H1 (cell line): ENCODE results near the gene PHC2. TPM values are rescaled to one million over a fixed set of nuclear protein-coding genes. Genes with fewer than 3 reads are reported as not detected.

Source experiments
- CTCF ChIA-PET: fragments of 300-600 bp; sonication (Branson Sonifier 250); formaldehyde crosslinking; loops from one replicate; lab custom pipeline; 2021; ENCODE audit not compliant: partially characterized antibody; lab: Charles Lee
- POLR2A ChIA-PET: fragments of 300-600 bp; sonication (Branson Sonifier 250); formaldehyde crosslinking; loops from one replicate; lab custom pipeline; 2021; ENCODE audit warnings: inconsistent platforms; ENCODE audit not compliant: partially characterized antibody; lab: Charles Lee
- DNase-seq, 2 experiments: peaks; one replicate each; pipeline versions ENCODE4 v3.0.0 to v3.0.0-alpha.2; 2010 to 2022; ENCODE audit warnings: low spot score in 2 of 2, low read depth in 1 of 2, mixed read lengths in 1 of 2
- FAIRE-seq: peaks from 2 replicates; lab custom pipeline; 2011; peaks lifted over from hg19 to GRCh38; lab: Jason Lieb, UNC
- H2AFZ ChIP-seq: 2 replicates; pipeline ENCODE4 v1.8.1; 2012; ENCODE audit warnings: low read length, inconsistent platforms
- H2AK5ac ChIP-seq: 2 replicates; pipeline ENCODE4 v1.6.1; 2013; ENCODE audit warnings: low read depth, low read length
- H2BK120ac ChIP-seq: replicated peaks from 2 replicates; pipeline ENCODE3; 2013; ENCODE audit warnings: low read depth, low read length, inconsistent platforms
- H2BK12ac ChIP-seq: 2 replicates; pipeline ENCODE4 v1.6.1; 2013; ENCODE audit warnings: low read depth, low read length
- H2BK15ac ChIP-seq: 2 replicates; pipeline ENCODE4 v1.6.1; 2013; ENCODE audit warnings: low read length
- H2BK20ac ChIP-seq: 2 replicates; pipeline ENCODE4 v1.6.1; 2013; ENCODE audit warnings: low read length
- H2BK5ac ChIP-seq: 2 replicates; pipeline ENCODE4 v1.6.1; 2013; ENCODE audit warnings: low read depth, low read length
- H3K14ac ChIP-seq: 2 replicates; pipeline ENCODE4 v1.6.1; 2013; ENCODE audit warnings: inconsistent platforms; ENCODE audit not compliant: insufficient read length
- H3K18ac ChIP-seq: 2 replicates; pipeline ENCODE4 v1.6.1; 2013; ENCODE audit warnings: low read length; ENCODE audit errors: extremely low read depth
- H3K23ac ChIP-seq: 2 replicates; pipeline ENCODE4 v1.6.1; 2013; ENCODE audit warnings: inconsistent platforms; ENCODE audit not compliant: insufficient read length
- H3K23me2 ChIP-seq: 2 replicates; pipeline ENCODE4 v1.6.1; 2013; ENCODE audit warnings: low read depth, low read length
- H3K27ac ChIP-seq: 2 replicates; pipeline ENCODE4 v1.6.1; 2011; ENCODE audit warnings: low read depth, low read length, inconsistent platforms
- H3K27me3 ChIP-seq, 4 experiments: replicated peaks in 1 of 4; 1 replicate in 1 of 4; 2 replicates in 3 of 4; pipeline versions ENCODE4 v1.6.1 to v1.8.1; 2011 to 2013; ENCODE audit warnings: low read length in 3 of 4, mild to moderate bottlenecking in 3 of 4, inconsistent platforms in 2 of 4, mixed read lengths in 2 of 4, moderate library complexity in 1 of 4; ENCODE audit not compliant: control insufficient read depth in 3 of 4, insufficient read depth in 3 of 4; ENCODE audit errors: extremely low read depth in 1 of 4
- H3K36me3 ChIP-seq, 4 experiments: 2 replicates each; pipeline versions ENCODE4 v1.6.1 to v1.8.1; 2011 to 2013; ENCODE audit warnings: mild to moderate bottlenecking in 4 of 4, low read length in 3 of 4, moderate library complexity in 2 of 4, control low read depth in 1 of 4, inconsistent platforms in 1 of 4; ENCODE audit not compliant: insufficient read depth in 4 of 4, control insufficient read depth in 2 of 4
- H3K4ac ChIP-seq: replicated peaks from 2 replicates; pipeline ENCODE3; 2013; ENCODE audit warnings: low read length, low read depth, mixed read lengths, inconsistent platforms; ENCODE audit not compliant: insufficient read length
- H3K4me1 ChIP-seq, 4 experiments: replicated peaks in 1 of 4; 1 replicate in 1 of 4; 2 replicates in 3 of 4; pipeline versions ENCODE4 v1.6.1 to v1.8.1; 2011 to 2013; ENCODE audit warnings: low read length in 3 of 4, inconsistent platforms in 2 of 4, mixed read lengths in 1 of 4; ENCODE audit not compliant: insufficient read depth in 4 of 4, control insufficient read depth in 3 of 4
- H3K4me2 ChIP-seq, 2 experiments: 2 replicates each; pipeline versions ENCODE4 v1.6.1 to v1.8.1; 2011 to 2013; ENCODE audit warnings: low read depth in 2 of 2, low read length in 2 of 2, control low read depth in 1 of 2, inconsistent platforms in 1 of 2, mild to moderate bottlenecking in 1 of 2; ENCODE audit not compliant: insufficient read depth in 1 of 2
- H3K4me3 ChIP-seq, 4 experiments: fragments of 200-600, 300-600 bp in 1 of 4; sonication (generic), shearing (Covaris generic), sonication (Bioruptor Twin) in 1 of 4; 2 replicates each; pipeline versions ENCODE4 v1.5.1 to v1.8.1; 2011 to 2016; ENCODE audit warnings: low read length in 4 of 4, low read depth in 3 of 4, control low read depth in 2 of 4, inconsistent platforms in 2 of 4, mild to moderate bottlenecking in 2 of 4, mixed read lengths in 1 of 4, moderate library complexity in 1 of 4; ENCODE audit not compliant: insufficient read depth in 2 of 4; ENCODE audit errors: extremely low read depth in 1 of 4
- H3K56ac ChIP-seq: replicated peaks from 2 replicates; pipeline ENCODE3; 2013; ENCODE audit warnings: low read depth, mild to moderate bottlenecking, mixed read lengths, low read length, inconsistent platforms; ENCODE audit not compliant: insufficient read length
- H3K79me1 ChIP-seq: 2 replicates; pipeline ENCODE4 v1.6.1; 2013; ENCODE audit warnings: low read depth, low read length, control low read depth
- H3K79me2 ChIP-seq, 2 experiments: 2 replicates each; pipeline versions ENCODE4 v1.6.1 to v1.8.1; 2012 to 2013; ENCODE audit warnings: low read length in 2 of 2, mild to moderate bottlenecking in 2 of 2, inconsistent platforms in 1 of 2; ENCODE audit not compliant: insufficient read depth in 2 of 2, control insufficient read depth in 1 of 2
- H3K9ac ChIP-seq, 4 experiments: replicated peaks in 1 of 4; 1 replicate in 1 of 4; 2 replicates in 3 of 4; pipeline versions ENCODE4 v1.6.1 to v1.8.1; 2011 to 2013; ENCODE audit warnings: low read depth in 3 of 4, low read length in 3 of 4, control low read depth in 2 of 4, mild to moderate bottlenecking in 2 of 4, moderate library complexity in 2 of 4, inconsistent platforms in 1 of 4; ENCODE audit errors: extremely low read depth in 1 of 4
- H3K9me3 ChIP-seq, 2 experiments: 2 replicates each; pipeline versions ENCODE4 v1.6.1 to v1.8.1; 2012 to 2013; ENCODE audit warnings: mild to moderate bottlenecking in 2 of 2, moderate library complexity in 2 of 2, control low read depth in 1 of 2, inconsistent platforms in 1 of 2, low read depth in 1 of 2, low read length in 1 of 2, mixed read lengths in 1 of 2; ENCODE audit not compliant: insufficient read depth in 2 of 2
- H4K20me1 ChIP-seq, 2 experiments: replicated peaks in 1 of 2; 2 replicates each; pipeline versions ENCODE3 to v1.8.1; 2011 to 2013; ENCODE audit warnings: inconsistent platforms in 2 of 2, low read length in 2 of 2, mild to moderate bottlenecking in 1 of 2; ENCODE audit not compliant: insufficient read depth in 2 of 2, control insufficient read depth in 1 of 2
- H4K5ac ChIP-seq: 2 replicates; pipeline ENCODE4 v1.6.1; 2013; ENCODE audit warnings: low read length, low read depth, mixed read lengths, inconsistent platforms; ENCODE audit not compliant: insufficient read length
- H4K8ac ChIP-seq: 2 replicates; pipeline ENCODE4 v1.8.0; 2013; ENCODE audit warnings: mild to moderate bottlenecking, moderate library complexity, low read length, inconsistent platforms; ENCODE audit not compliant: insufficient read depth; ENCODE audit errors: extremely low read depth
- H4K91ac ChIP-seq: replicated peaks from 2 replicates; pipeline ENCODE3; 2013; ENCODE audit warnings: low read length, mixed read lengths, inconsistent platforms; ENCODE audit not compliant: insufficient read length
- BACH1 ChIP-seq: IDR thresholded peaks from 2 replicates; pipeline ENCODE4 v1.6.1; 2012; ENCODE audit warnings: low read length, improper control_type of control experiment
- BCL11A ChIP-seq, 2 experiments: IDR thresholded peaks; one replicate each; pipeline ENCODE4 v1.6.1; 2011; ENCODE audit warnings: low read depth in 2 of 2, low read length in 2 of 2, mild to moderate bottlenecking in 2 of 2
- CTCF ChIP-seq, 3 experiments: IDR thresholded peaks; 1 replicate in 2 of 3; 2 replicates in 1 of 3; pipeline versions ENCODE4 v1.5.1 to v1.6.1; 2011; ENCODE audit warnings: low read length in 3 of 3, mild to moderate bottlenecking in 3 of 3, inconsistent platforms in 2 of 3, low read depth in 1 of 3, moderate library complexity in 1 of 3; ENCODE audit not compliant: insufficient read depth in 1 of 3; ENCODE audit errors: control extremely low read depth in 1 of 3
- EZH2 ChIP-seq: fragments of 200-600 bp; sonication (generic); IDR thresholded peaks from 2 replicates; pipeline ENCODE4 v1.7.1; 2012; ENCODE audit warnings: low read depth, mild to moderate bottlenecking, moderate library complexity, low read length, inconsistent platforms; ENCODE audit not compliant: severe bottlenecking
- JUND ChIP-seq: IDR thresholded peaks from 2 replicates; pipeline ENCODE4 v1.6.1; 2011; ENCODE audit warnings: mild to moderate bottlenecking, improper control_type of control experiment, low read length
- KDM1A ChIP-seq: fragments of 200-600, 300-600 bp; sonication (generic); IDR thresholded peaks from 2 replicates; pipeline ENCODE4 v1.7.1; 2016; ENCODE audit warnings: mild to moderate bottlenecking, low read length, borderline replicate concordance
- MAFK ChIP-seq: IDR thresholded peaks from 2 replicates; pipeline ENCODE4 v1.6.1; 2012; ENCODE audit warnings: low read depth, mild to moderate bottlenecking, improper control_type of control experiment, low read length
- SIN3A ChIP-seq, 2 experiments: IDR thresholded peaks in 1 of 2; conservative IDR thresholded peaks in 1 of 2; 2 replicates each; pipeline ENCODE4 v1.6.1; 2011 to 2012; ENCODE audit warnings: low read length in 2 of 2, improper control_type of control experiment in 1 of 2, low read depth in 1 of 2, mild to moderate bottlenecking in 1 of 2
- SUZ12 ChIP-seq: fragments of 200-600 bp; sonication (generic); IDR thresholded peaks from 2 replicates; pipeline ENCODE4 v1.6.1; 2012; ENCODE audit warnings: mild to moderate bottlenecking, inconsistent platforms, low read length, moderate library complexity, mixed read lengths
- TBP ChIP-seq: IDR thresholded peaks from 2 replicates; pipeline ENCODE4 v1.6.1; 2011; ENCODE audit warnings: low read depth, low read length, improper control_type of control experiment
- YY1 ChIP-seq: IDR thresholded peaks from 2 replicates; pipeline ENCODE4 v1.6.1; 2011; ENCODE audit warnings: low read depth, mild to moderate bottlenecking, low read length
- WGBS, 2 experiments: shearing (Covaris generic) in 1 of 2; methylation state at CpG; one replicate each; pipeline versions ENCODE4 v1.1.6 to v1.1.7; 2013 to 2015; ENCODE audit warnings: low lambda C conversion rate in 2 of 2, mixed read lengths in 2 of 2, inconsistent platforms in 1 of 2, low coverage in 1 of 2, missing lambda C conversion rate in 1 of 2; ENCODE audit not compliant: insufficient replicate concordance in 2 of 2, insufficient coverage in 1 of 2, insufficient read length in 1 of 2; ENCODE audit errors: extremely low coverage in 1 of 2, missing lambda C conversion rate in 1 of 2; 5-methylcytosine and 5-hydroxymethylcytosine counted together
- polyA plus RNA-seq, 7 experiments: library from polyadenylated mRNA; depleted of rRNA in 3 of 7; stranded (reverse) in 5 of 7; unstranded in 2 of 7; fragments of >200 nt in 5 of 7; fragments of 200-250 nt in 2 of 7; gene quantifications; 1 replicate in 5 of 7; 2 replicates in 1 of 7; 4 replicates in 1 of 7; pipeline versions ENCODE4 v1.2.1 to v1.2.3, GENCODE V29; 2011 to 2013; ENCODE audit warnings: missing spikeins in 2 of 7, mixed read lengths in 2 of 7
- total RNA-seq: library from RNA; stranded (reverse); fragmentation: NEBNext Ultra II Directional; extraction: Animal tissue kit (Norgen Biotek cat#: 25700); gene quantifications from 2 replicates; pipeline ENCODE4 v1.2.1, GENCODE V29; 2021

Gene PHC2
- total and polyA plus RNA-seq, 2 of the 8 experiments (the other 6 are each of a cell fraction or from before 2014, with no cell fraction given) = 5.6 to 14.2 TPM

GRCh38 chr1:33460947-33461629 is 30.2 kb upstream of the PHC2 start:
- Histone ChIP-seq H3K9me3 (no peaks in the 10 kb centered on the region), H3K14ac (no peak overlapping the region), H2BK120ac (no peak overlapping the region), H3K36me3 (no peaks in the 10 kb centered on the region), H3K23ac (no peak overlapping the region), H2BK12ac (no peak overlapping the region), H2AK5ac (no peak overlapping the region), H2AFZ (no peak overlapping the region), H3K79me1 (no peaks in the 10 kb centered on the region), H3K18ac (no peak overlapping the region), H4K91ac (no peak overlapping the region), H2BK15ac (no peak overlapping the region), H3K4me3 (no peak overlapping the region), H3K4me1 (no peaks in the 10 kb centered on the region), H3K56ac (no peak overlapping the region), H3K27ac (no peak overlapping the region), H3K27me3 (no peaks in the 10 kb centered on the region), H2BK20ac (no peak overlapping the region), H2BK5ac (no peak overlapping the region), H3K4me2 (no peak overlapping the region), H3K4ac (no peak overlapping the region), H4K8ac (no peak overlapping the region), H4K20me1 (no peaks in the 10 kb centered on the region), H4K5ac (no peak overlapping the region), H3K79me2 (no peaks in the 10 kb centered on the region), H3K23me2 (no peaks in the 10 kb centered on the region), H3K9ac (no peak overlapping the region)
- ChIA-PET CTCF (interaction anchor here (0.9 to 7.3 kb wide), 3 partner anchors 7 to 166 kb away, joined by 4 to 75 read pairs (median 6); no protein-coding TSS in a partner anchor), POLR2A (no interaction called here)
- TF ChIP-seq BCL11A (IDR thresholded peaks at IDR 0.05; ENCODE audit: low read depth in 2 of 2, low read length in 2 of 2) (no peak), BACH1 (no peak), KDM1A (no peak), TBP (no peak), SIN3A (conservative IDR thresholded peaks at IDR 0.05 in 1 of 2, IDR thresholded peaks at IDR 0.05 in 1 of 2; ENCODE audit: low read depth in 1 of 2, low read length in 2 of 2) (no peak), CTCF (IDR thresholded peaks at IDR 0.05; ENCODE audit: control extremely low read depth in 1 of 3, insufficient read depth in 1 of 3, low read depth in 1 of 3, low read length in 3 of 3) (no peak), EZH2 (no peak), MAFK (no peak), JUND (no peak), YY1 (no peak), SUZ12 (no peak)
- DNase-seq = peak in 1 of 2 experiments; percentile 13
- WGBS, 2 experiments = 84% methylated on average over 4 of the region's 4 CpGs; no CpG with 5 or more reads in 1 of the 2 experiments
- FAIRE-seq = no peak
